HG02840 (cell line): ENCODE results near the gene ASIC1.

Experiments used
- ATAC-seq: cut with Tn5 transposase; IDR thresholded peaks from one replicate; pipeline ENCODE4 v1.9.1; 2021; ENCODE audit warnings: mild to moderate bottlenecking, moderate library complexity, moderate number of reproducible peaks; ENCODE audit not compliant: unreplicated experiment, low FRiP score

Gene ASIC1

DNA sequence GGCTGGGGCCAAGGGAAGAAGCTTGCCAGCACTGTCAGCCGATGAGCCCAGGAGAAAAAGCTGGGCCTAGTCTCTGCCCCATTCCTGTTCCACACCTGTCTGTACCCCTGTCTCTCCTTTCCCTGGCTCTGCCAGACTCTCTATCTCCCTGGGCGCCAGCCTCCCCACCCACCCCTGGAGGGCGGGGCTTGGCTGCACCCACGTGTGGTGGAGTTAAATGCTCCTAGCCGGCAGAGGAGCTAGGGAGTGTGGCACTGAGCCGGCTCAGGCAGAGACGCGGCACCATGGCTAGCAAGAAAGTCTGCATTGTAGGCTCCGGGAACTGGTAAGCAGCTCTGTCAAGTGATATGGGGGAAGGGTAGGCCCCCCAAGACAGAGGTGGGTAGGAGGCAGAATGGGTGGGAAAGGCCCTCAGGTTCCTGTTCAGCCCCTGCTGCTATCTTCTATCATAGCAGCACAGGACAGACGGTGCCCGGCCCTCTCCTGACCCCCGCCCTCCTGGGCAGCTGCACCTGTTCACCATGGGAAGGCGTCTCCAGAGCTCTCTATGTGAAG, 46.4 kb downstream of the ASIC1 start, which contains the start of gene GPD1:
Gene GPD1 (plus strand): TSS at position 242 of the 555 bp plus-strand sequence. CDS start 43 bp downstream, at position 285.
- ATAC-seq: no peak

DNA sequence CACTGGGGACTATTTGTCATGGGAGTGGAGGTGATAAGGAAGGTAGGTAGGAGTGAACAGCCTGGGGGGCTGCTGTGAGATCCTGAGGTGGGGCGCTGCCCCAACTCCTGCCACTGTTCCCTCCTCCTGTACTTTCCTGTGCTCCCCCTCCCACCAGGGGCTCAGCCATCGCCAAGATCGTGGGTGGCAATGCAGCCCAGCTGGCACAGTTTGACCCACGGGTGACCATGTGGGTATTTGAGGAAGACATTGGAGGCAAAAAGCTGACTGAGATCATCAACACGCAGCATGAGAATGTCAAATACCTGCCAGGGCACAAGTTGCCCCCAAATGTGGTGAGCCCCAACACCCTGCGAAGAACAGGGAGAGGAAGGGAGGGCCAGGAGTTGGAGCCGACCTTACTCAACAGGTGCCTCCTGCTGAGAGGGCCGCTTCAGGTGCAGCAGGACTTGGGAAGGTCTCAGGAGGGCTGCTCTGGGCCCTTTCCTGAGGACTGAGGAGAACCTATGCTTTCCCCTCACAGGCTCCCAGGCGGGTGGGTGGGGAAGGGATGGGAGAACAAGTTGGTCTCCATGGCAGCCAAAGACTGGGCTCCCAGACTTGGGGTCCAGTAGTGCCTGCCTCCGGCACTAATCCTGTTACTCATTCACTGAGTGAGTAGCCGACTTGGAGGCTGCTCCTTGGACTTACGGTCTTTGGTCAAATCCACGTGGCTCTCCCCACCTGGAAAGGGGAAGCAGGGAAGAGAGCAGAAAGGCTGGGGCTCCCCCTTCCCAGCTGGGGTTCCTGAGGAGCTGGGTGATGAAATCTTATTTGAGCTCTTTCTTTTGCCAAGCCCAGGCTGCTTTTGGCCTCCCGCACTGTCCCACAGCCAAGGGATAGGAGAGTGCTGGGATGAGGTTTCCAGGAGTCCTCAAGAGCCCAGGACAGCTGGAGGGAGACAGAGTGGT, 47.3 kb downstream of the ASIC1 start:
- ATAC-seq: no peak

DNA sequence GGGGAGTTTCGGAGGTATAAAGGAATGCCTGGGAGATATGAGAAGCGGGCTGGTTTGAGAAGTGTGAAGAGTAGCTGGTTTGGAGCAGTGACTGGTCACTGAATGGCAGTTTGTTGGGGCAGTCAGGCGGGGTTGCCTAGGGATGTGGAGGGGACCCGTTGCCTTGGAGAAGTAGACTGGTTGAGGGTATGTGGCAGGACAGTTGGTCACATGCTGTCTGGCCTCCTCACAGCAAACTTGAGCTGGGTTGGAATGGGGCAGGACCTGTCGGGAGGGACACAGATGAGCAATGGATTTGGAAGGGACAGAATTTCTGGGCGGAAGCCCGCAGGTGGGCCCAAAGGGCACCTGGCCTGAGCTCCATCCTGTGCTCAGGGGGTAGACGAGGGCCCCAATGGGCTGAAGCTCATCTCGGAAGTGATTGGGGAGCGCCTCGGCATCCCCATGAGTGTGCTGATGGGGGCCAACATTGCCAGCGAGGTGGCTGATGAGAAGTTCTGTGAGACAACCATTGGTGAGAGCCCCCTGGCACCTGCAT, 48.6 kb downstream of the ASIC1 start:
- ATAC-seq: no peak

GRCh38 chr12:50106907-50107306, 49.5 kb downstream of the ASIC1 start:
- ATAC-seq: no peak

DNA sequence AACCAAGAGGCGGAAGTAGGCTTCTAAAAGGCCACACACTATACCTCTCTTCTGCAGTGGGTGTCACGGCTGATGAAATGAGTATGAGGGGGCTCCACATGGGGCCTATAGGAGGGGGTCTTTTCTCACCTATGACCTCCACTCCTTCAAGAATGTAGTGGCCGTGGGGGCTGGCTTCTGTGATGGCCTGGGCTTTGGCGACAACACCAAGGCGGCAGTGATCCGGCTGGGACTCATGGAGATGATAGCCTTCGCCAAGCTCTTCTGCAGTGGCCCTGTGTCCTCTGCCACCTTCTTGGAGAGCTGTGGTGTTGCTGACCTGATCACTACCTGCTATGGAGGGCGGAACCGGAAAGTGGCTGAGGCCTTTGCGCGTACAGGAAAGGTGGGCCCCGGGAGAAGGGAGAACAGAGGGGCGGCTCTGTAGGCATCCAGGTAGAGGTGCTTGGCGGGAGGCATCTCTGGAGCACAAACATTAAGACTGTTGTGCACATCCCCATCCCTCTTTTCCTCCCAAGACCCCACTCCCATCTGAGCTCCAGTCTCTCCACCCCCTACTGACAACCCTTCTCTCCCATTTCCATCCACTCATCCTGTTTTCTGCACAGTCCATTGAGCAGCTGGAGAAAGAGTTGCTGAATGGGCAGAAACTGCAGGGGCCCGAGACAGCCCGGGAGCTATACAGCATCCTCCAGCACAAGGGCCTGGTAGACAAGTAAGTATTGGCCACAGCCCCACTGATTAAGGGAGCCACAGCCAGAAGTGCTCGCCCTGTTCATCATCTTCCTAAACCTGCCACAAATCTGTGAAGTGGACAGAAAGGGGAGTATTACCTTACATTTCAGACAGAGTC, 50.2 kb downstream of the ASIC1 start:
- ATAC-seq: no peak

DNA sequence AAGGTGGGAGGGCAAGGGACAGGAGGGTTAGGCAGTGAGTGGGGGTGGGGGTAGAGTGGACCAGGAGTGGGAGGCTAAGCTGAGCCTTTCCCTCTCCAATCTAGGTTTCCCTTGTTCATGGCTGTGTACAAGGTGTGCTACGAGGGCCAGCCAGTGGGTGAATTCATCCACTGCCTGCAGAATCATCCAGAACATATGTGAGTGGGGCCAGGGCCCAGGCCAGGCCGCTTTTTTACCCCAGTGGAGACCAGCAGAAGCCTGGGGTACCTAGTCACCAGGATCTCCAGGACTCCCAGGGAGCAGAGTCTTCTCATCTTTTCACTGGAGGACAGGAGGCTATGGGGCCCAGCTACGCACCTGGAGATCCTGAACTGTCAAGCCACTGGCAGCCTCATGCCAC, 51.9 kb downstream of the ASIC1 start:
- ATAC-seq: no peak

DNA sequence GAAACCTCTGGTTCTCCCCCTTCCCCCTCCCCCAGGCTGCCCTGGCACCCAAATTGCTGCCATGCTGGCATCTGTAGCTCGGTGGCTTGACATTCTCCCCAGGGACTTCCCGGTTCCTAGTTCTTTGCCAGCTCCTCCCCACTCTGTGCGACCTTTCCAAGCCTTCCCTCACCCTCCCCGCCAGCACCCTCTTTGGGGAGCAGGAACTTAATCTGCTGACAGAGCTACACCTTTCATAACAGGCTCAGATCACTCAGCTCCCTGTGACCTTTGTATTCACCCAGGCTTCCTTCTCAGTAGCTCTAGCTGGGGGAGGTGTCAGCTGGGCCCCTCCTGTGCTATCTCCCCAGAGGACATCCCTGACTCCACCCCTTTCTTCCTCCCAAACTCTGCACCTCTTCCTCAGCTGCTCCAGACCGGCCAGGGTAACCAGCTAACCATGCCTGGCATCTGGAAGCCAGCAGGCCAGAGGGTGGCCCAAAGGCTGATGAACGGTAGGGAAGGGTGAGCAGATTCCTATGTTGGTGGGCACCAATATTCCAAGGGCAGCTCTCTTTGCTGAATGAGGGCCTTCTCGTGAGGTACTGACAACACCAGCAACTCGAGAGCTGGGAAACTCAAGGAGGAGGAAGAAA, 52.8 kb downstream of the ASIC1 start:
- no peak for ATAC-seq

GRCh38 chr12:50110762-50111351, 53.5 kb downstream of the ASIC1 start:
- no peak for ATAC-seq

GRCh38 chr12:50111395-50111692, 53.9 kb downstream of the ASIC1 start:
- peak; percentile 1 for ATAC-seq

GRCh38 chr12:50111693-50112455, 54.5 kb downstream of the ASIC1 start, which contains the start of gene COX14:
TSS of gene COX14 (plus strand) at chr12:50112236. CDS start at chr12:50120044, 7,808 bp downstream.
- ATAC-seq: peak; percentile 88

DNA sequence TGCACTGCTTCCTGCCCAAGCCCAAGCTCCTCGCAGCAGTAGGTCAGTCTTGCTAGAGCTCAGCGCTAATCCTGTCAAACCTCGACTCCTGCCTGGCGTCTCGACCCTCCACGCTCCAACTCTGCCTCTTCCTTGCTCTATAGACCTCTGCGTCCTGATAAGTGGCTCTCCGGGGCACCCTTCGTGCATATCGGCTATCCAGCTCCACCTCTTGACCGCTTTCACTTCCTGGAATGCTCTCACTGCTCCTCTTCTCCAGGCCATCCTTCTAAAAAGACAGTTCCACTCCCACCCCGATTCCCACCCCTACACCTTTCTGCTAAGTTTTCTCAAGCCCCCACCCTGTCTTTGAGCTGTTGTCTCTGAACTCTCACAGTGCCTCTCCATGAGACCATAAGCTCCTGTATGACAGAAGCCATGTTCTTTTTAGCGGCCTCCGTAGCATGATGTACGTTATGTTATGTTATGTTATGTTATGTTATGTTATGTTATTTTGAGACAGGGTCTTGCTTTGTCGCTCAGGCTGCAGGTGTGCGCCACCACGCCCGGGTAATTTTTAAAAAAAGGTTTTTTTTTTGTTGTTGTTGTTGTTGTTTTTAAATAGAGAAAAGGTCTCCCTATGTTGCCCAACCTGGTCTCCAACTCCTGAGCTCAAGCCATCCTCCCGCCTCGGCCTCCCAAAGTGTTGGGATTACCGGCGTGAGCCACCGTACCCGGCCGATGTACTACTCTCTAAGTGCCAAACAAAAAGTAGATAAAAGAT, 55.2 kb downstream of the ASIC1 start:
- no peak for ATAC-seq

GRCh38 chr12:50117057-50117622, 59.7 kb downstream of the ASIC1 start:
- ATAC-seq: no peak

DNA sequence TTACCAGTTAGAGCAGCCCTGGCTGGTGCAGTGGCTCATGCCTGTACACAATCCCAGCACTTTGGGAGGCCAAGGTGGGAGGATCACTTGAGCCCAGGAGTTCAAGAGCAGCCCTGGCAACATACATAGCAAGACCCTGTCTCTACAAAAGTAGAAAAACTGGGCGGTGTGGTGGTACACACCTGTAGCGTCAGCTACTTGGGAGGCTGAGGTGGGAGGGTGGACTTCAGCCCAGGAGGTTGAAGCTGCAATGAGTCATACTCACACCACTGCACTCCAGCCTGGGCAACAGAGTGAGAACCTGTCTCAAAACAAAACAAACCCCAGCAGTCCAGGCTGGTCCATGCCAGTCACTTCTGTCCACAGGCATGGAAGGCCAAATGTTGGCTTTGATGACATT, 62.0 kb downstream of the ASIC1 start:
- no peak for ATAC-seq

GRCh38 chr12:50120521-50120920, 63.1 kb downstream of the ASIC1 start:
- ATAC-seq: no peak

- no peak for ATAC-seq
Measured at GRCh38 chr12:50120953-50121352, 63.6 kb downstream of the ASIC1 start.

GRCh38 chr12:50121641-50122040, 64.2 kb downstream of the ASIC1 start:
- ATAC-seq: no peak

- no peak for ATAC-seq
Measured at GRCh38 chr12:50123203-50123602, 65.8 kb downstream of the ASIC1 start.

GRCh38 chr12:50127546-50127945, 70.2 kb downstream of the ASIC1 start:
- no peak for ATAC-seq
